Caki2 (cell line): Measurements from ENCODE around the gene CMAS. TPM values are rescaled to one million over a fixed set of nuclear protein-coding genes. Genes with fewer than 3 reads are reported as not detected.
"Not testable (repeated sequence)": the region's sequence is repeated elsewhere in the genome, so short reads cannot be mapped to it uniquely, and the experiment has no call there.

Experiments used
- DNase-seq: peaks from one replicate; pipeline ENCODE4 v3.0.0-alpha.2; 2015; ENCODE audit warnings: low read depth
- in situ Hi-C: cut with HindIII; loops from 2 replicates; pipeline ENCODE4 v1.10.0; 2016; ENCODE audit warnings: low sequenced_read_pairs, low pct_unique_long_range_greater_than_20kb, mixed read lengths
- total RNA-seq: library from RNA; depleted of rRNA; stranded (reverse); fragments of >200 nt; shearing (Covaris generic); gene quantifications from 2 replicates; pipeline ENCODE4 v1.2.3, GENCODE V29; 2014; ENCODE audit warnings: low replicate concordance

CMAS gene
- total RNA-seq, 1 experiment from 2014 or later, result 26.0 TPM

DNA sequence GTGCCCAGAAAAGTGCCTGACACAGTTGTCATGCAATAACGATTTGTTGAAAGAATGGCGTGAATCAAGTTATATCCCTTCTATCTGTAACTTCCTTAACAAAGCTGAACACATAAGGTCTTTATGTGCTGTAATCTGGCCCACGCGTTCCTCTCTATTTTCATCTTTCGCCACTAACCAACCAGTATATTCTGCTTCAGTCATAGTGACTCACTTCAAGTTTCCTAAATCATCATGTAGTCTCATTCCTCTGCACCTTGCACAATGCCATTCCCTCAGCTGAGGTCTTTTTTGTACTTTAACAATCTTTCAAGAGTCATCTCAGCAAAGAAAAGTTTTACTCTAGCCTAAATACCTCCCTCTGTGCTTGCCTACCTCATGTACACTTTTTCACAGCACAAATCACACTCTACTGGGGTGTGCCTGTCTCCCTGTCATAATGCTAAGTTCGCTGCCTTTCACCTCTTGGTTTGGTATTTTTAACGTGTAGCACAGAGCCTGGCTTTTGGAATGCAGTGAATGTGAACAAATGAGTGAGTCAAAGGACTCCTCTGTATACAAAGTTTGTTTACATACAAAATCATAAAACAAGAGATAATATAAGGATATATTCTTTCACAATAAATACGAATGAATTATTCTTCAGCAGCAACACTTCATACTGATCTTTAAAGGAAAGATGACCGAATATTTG lies 2.9 kb upstream of the CMAS start:
- no peak for DNase-seq
- in situ Hi-C loops, result no loop called here

DNA sequence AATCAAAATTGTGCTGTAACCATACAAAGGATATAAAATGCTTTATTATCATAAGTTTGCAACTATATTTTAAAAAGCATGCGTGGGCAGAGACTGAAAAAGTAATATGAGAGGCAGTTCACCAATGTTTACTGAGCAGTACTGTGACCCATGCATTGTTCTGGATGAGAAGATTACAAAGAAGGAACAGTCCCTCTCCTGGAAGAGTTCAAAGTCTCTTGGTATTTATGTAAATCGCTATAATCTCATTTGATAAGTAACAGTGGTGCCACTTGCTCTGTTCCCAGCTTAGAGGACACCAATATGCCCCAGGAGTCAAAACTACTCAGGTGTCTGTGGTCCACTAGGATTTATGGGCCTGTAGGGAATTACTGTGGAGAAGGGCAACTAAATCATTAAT lies 2.1 kb upstream of the CMAS start:
- DNase-seq, result no peak
- in situ Hi-C loops, result no loop called here

DNA sequence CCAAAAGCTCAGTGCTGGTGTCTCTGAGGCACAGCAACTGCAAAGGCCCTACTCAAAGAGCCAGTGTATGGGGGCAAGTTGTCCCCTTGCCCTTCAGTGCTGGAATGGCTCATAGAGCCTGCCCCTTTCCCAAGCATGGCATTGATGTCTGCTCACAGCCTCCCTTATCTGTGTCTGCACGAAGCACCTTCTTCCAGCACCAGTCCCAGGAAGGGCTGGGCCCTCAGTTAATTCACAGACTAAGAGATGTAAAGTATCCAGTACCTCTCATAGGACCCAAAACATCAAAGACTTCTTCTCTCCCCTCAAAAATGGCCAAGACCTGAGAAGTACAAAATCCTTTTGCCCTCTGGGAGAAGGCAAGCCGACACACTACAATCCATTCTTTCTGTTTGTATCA lies 1.6 kb upstream of the CMAS start:
- DNase-seq, result no peak
- in situ Hi-C loops, result no loop called here

DNA sequence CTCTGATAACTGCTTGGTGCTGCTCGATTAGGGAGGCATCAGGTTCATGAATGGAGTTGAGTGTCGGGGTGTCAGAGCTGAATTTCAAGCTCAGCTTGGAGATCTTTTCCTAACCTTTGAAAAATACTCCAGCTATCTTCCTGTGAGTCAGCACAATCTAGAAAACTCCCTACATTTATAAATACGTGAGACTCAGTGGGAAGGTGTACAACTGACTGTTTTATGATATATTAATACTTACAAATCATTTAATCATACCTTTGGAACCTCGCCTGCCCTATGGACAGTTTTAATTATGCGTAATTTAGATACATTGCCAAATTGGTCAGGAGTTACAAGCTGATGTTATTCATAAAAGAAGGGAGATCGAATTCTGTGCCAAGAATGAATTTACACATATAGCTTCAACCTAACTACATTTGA lies 961 bp downstream of the CMAS start:
- in situ Hi-C loops, result no loop called here
- DNase-seq, result no peak

DNA sequence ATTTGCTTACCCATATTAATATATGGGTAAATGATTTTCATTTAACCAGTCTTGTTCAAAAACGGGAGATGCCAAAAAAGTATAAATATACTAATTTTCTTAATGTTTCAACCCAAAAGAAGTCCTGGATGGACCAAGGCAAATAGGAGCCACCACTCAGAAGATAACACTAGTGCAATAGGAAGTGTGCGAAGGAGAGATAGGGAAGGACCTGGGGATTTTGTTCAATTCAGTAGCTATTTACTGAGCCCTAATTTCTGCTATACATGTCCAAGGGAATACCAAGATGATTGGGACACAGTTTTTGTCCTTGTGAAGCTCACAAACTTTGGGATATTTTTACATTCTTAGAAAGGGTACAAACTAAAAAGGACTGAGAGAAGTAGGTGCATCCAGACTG lies 1.5 kb downstream of the CMAS start:
- DNase-seq, result no peak
- in situ Hi-C loops, result no loop called here

DNA sequence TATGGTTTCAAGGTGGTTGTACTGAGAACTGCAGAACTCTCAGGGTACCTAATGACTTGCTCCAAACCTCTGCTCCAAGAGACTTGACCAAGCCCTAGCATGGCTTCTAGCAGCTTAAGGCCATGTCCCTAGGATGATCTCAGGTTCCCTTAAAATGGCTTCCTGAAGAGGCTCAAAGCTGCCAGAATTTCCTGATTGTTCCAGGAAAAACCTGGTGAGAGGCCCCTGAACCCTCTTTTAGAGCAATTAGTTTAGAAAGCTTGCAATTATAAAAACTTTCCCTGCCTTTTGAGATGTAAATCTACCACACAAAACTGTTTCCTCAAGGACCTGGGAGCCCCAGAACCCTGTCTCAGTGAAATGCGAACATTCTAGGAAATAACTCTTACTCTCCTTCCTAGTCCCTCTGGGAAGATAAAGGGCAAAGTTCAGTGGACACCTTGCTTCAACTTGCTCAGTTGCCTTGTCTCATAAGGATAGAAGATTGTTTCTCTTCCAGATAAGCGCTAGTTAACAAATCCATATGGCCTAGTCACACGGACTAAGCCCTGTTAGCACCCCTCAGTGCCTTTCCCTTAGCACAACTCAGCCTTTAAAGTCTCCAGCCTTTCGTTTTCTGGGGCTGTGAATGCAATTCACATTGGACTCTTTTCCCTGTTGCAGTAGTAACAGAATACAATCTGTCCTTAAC lies 2.5 kb downstream of the CMAS start:
- no peak for DNase-seq
- in situ Hi-C loops, result no loop called here

DNA sequence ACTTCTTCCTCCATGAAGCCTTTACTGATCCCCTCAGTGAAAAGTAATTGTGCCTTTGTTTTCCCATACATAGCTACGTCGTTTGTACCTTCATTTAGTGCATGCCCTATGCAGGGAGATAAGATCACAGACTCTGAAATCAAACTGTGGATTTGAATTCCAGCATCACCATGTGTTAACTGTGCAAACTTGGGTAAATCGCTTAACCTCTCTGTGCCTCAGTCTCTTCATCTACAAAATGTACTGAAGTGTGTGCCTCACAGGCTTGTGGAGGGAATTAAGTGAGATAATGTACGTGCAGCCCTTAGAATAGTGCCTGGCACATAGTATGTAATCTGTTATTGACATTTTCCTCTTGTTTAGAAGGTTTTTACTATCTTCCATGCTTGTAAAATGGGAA lies 4.1 kb downstream of the CMAS start:
- in situ Hi-C loops, result no loop called here
- DNase-seq, result no peak

DNA sequence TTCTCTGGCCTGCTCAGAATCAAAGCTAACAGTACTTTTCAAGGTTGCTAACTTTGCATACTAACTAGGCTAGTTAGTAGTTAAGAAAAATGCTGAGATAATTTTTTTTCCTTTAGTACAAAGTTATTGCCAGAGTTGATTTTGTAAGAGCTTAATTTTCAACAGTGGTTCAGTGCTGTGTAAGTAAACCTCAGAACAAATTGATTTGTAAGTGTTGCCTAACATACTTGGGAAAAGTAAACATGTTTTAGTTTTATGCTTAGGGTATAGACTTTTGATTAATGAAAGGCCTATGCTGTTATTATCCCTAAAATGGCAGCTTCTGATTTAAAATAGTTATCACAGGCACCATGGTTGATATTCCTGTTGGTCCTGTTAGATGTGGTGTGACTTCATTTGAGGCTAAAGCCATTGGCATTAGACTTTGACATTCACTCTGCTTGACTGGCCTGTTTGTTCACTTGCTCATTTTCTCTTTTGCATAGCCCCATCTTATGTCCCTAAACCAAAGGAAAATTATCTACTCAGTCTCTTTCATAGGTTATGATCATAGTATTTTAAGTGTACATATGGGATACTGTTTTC lies 5.2 kb downstream of the CMAS start:
- in situ Hi-C loops, result no loop called here
- no peak for DNase-seq

DNA sequence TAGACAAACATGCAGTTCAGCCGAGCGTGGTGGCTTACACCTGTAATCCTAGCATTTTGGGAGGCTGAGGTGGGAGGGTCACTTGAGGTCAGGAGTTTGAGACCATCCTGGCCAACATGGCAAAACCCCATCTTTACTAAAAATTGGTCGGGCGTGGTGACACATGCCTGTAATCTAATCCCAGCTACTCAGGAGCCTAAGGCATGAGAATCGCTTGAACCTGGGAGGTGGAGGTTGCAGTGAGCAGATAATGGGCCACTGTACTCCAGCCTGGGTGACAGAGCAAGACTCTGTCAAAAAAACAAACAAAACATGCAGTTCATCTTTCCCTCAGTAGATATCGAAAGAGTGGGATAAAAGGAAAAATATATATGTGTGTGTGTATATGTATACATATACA lies 7.0 kb downstream of the CMAS start:
- in situ Hi-C loops, DNase-seq: not testable (repeated sequence)

DNA sequence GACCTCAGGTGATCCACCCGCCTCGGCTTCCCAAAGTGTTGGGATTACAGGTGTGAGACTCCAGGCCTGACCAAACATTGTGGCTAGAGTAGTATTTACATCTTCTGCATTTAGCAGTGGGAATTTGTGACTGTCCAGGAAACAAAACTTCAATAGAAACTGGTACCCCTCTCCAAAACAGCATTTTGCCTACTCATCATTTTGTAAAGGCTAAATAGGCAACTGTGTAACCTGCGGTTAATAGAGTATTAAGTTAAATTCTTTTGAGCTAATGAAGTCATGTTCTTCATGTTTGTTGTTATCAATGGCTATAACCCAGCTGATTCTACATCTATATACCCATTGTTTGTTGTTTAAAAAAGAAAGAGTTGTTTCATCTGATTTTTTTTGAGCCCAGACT lies 8.1 kb downstream of the CMAS start:
- in situ Hi-C loops, result no loop called here
- no peak for DNase-seq

DNA sequence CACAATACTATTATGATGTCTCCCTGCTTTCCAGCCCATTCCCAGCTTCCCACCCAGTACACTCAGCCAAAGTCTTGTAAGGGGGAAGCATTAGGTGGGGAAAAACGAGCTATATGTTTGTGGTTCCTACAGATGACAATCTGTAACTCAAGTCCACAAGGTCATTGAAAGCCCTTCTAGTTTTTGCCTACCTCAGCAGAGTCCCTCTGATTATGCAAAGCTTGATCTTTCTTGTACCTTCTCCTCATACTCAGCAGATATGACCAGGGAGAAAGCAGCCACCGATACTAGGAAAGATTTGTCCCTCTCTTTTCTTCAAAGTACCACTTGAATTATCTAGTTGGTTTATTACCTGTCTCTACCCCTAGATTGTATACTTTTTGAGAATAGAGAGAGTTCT lies 10.6 kb downstream of the CMAS start:
- in situ Hi-C loops, result no loop called here

DNA sequence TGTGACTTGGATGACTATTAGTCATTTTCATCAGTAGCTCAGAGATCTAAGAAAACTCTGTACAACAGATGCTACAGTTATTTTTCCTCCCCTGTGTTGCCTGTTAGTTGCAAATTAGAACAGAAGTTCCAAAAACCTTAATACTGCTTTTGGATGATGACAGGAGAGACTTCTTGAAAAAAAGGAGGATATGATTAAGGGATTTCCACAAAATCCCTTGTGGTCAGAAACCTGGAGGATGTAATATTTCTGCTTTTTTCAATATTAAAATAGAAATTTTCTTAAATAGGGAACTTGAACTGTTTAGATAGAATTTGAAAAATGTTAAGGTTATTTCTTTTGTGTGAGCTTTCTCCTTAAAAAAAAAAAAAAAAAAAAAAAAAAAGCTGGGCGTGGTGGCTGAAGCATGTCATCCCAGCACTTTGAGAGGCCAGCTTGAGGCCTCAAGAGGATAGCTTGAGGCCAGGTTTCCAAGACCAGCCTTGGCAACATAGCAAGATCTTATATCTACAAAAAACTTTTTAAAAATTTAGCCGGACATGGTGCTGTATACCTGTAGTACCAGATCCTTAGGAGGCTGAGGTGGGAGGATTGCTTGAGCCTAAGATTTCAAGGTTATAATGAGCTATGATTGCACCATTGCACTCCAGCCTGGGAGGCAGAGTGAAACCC lies 14.1 kb downstream of the CMAS start:
- in situ Hi-C loops, result no loop called here
- no peak for DNase-seq

More for the DNA sequence above, 10.6 kb downstream of the CMAS start:
- no peak for DNase-seq

DNA sequence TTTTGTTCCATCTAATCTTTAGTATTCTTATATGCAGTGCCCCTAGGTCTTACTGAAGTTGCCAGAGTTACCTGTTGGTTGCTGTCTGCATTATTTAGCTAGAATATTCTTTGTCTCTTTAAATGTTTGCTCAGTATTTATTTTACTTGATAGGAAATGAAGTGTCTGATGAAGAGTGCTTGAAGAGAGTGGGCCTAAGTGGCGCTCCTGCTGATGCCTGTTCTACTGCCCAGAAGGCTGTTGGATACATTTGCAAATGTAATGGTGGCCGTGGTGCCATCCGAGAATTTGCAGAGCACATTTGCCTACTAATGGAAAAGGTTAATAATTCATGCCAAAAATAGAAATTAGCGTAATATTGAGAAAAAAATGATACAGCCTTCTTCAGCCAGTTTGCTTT lies 18.9 kb downstream of the CMAS start:
- DNase-seq, result no peak
- in situ Hi-C loops, result no loop called here

DNA sequence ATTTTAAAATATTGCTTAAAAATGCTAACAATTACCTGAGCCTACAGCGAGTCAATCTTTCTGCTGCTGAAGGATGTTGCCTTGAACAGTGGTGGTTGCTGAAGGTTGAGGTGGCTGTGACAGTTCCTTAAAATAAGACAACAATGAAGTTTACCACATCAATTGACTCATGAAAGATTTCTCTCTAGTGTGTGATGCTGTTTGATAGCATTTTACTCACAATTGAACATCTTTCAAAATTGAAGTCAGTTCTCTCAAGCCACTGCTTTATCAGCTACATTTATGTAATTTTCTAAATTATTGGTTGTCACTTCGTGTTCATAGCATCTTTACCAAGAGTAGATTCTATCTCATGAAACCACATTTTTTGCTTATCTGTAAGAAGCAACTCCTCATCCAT lies 20.3 kb downstream of the CMAS start:
- in situ Hi-C loops, result no loop called here
- no peak for DNase-seq

DNA sequence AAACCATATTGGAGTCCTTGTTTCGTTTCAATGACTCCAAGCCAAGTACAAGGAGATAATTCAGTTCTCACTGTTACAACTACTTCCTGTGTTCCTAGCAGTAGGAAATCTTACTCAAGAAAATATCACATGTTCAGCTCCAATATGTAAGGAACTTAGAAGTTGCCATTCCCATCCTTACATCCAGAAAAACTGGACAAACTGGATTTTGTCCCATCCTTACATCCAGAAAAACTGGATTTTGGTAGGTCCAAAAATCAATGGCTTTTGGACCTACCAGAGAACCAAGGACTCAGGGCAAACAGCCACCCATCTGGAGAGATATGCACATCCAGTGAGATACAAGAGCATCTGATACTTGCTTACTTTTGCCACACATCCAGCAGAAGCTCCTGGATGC lies 23.8 kb downstream of the CMAS start:
- in situ Hi-C loops, result no loop called here
- no peak for DNase-seq

DNA sequence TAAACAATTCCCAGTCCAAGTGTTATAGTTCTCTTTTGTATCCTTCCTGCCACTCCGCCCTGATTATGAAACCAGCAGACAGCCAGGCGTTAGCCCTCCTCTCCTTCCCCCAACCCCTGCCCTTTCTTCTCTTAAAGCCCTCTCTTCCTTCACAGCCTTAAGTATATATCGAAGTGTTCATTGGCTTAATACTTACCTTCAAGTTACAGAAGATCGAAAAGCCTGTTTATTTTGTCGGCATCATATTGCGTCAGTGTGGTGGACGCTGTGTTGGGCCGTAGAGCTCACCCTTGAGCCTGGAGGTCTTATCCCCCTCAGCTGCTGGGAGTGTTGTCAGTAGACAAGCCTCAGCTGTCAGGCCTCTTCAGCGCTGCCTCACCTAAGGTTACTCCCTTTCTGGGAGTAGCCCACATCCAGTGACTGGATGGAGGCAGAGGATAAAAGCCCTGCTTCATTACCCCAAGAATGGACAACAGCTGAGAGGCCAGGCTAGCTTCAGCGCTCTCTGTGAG lies 36.2 kb downstream of the CMAS start:
- no peak for DNase-seq
- in situ Hi-C loops, result no loop called here

DNA sequence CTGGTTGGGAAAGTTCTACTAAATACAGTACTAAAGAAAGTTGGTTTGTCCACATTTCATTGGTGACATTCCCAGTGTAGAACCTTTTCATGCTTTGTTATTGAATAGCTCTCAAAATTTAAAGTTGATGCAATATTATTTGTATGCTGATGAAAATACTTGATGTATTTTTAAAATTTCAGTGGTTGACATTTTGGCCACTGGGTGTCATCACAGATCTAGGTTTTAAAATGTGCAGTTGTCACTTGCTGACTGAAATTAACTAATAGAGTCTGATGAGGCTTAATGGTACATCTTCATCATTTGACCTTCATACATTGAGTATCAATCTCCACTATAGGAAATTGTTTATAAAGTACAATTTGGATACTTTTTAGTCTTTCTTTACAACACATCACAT lies 37.1 kb downstream of the CMAS start:
- peak; percentile 17 for DNase-seq
- in situ Hi-C loops, result no loop called here

DNA sequence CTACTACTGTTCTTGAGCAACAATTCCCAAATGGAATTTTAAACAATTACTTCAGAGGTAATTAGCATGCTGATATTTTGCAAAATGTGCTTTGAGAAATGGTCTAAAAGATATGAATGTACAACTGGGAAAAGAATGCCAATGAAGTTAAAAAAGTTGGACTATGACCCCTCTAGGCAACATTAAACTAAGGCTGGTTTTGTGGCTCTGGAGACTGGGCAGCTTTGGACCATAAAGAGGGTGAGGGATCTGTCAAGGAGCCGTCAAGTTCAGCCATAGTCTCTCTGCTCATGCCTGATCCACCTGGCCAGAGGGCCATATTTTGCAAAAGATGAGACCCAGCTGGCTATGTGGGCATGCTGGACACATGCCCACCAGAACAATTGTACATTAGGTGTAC lies 38.8 kb downstream of the CMAS start:
- in situ Hi-C loops, result no loop called here
- no peak for DNase-seq

DNA sequence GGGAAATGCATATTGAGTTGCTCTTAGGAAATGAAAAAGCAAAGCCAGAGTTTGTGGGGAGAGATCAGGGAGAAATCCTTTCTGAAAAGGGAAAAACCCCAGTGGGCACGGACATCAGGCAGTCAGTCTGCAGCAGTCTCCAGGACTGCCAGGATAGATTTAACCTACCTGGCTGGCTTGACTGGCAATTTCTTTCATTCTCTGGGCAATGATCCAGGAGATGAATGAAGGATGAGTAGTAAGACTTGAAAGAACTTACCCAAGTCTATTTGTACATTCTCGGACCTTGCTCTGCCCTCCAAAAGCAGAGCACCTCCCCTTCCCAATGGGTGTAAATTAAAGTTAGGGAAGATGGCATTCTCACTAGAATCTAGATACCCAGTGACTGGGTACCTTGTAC lies 42.9 kb downstream of the CMAS start:
- DNase-seq, result no peak
- in situ Hi-C loops, result no loop called here
